SJCRH30 (cell line): ENCODE measurements around the gene PRKCA. TPM values are rescaled to one million over a fixed set of nuclear protein-coding genes. Genes with fewer than 3 reads are reported as not detected.

Source experiments
- DNase-seq, 2 experiments: peaks; one replicate each; pipeline ENCODE4 v3.0.0-alpha.2; 2015 to 2020
- H3K27ac ChIP-seq: fragments of 250-450 bp; sonication (Bioruptor Pico); 2 replicates; pipeline ENCODE4 v1.5.1; 2020; ENCODE audit warnings: mild to moderate bottlenecking, moderate library complexity
- H3K27me3 ChIP-seq: fragments of 250-450 bp; sonication (Bioruptor Pico); 2 replicates; pipeline ENCODE4 v1.5.1; 2020; ENCODE audit warnings: mild to moderate bottlenecking, moderate library complexity
- H3K36me3 ChIP-seq: fragments of 250-450 bp; sonication (Bioruptor Pico); 2 replicates; pipeline ENCODE4 v1.5.1; 2020; ENCODE audit warnings: mild to moderate bottlenecking, moderate library complexity
- H3K4me1 ChIP-seq: fragments of 250-450 bp; sonication (Bioruptor Pico); 2 replicates; pipeline ENCODE4 v1.5.1; 2020; ENCODE audit warnings: mild to moderate bottlenecking, moderate library complexity
- H3K4me3 ChIP-seq: fragments of 250-450 bp; sonication (Bioruptor Pico); 2 replicates; pipeline ENCODE4 v1.5.1; 2020; ENCODE audit warnings: mild to moderate bottlenecking, moderate library complexity
- H3K9me3 ChIP-seq: fragments of 250-450 bp; sonication (Bioruptor Pico); replicated peaks from 2 replicates; pipeline ENCODE4 v1.5.1; 2020; ENCODE audit warnings: mild to moderate bottlenecking, moderate library complexity
- total RNA-seq: library from RNA; depleted of rRNA; stranded (reverse); fragments of >200 nt; shearing (Covaris generic); gene quantifications from 2 replicates; pipeline ENCODE4 v1.2.3, GENCODE V29; 2014

Gene PRKCA
- total RNA-seq, 1 experiment from 2014 or later = 24.7 TPM

- Histone ChIP-seq H3K27me3 (no peaks in the 10 kb centered on the region), H3K4me3 (no peak overlapping the region), H3K9me3 (no peaks in the 10 kb centered on the region), H3K36me3 (peaks cover 2% of the 10 kb centered on the region; the same call in 1 of the 2 replicates), H3K27ac (no peak overlapping the region), H3K4me1 (no peaks in the 10 kb centered on the region)
- peak; percentile 34 to 79 for DNase-seq
Observed at GRCh38 chr17:66673668-66674276, 371.4 kb downstream of the PRKCA start.

DNA sequence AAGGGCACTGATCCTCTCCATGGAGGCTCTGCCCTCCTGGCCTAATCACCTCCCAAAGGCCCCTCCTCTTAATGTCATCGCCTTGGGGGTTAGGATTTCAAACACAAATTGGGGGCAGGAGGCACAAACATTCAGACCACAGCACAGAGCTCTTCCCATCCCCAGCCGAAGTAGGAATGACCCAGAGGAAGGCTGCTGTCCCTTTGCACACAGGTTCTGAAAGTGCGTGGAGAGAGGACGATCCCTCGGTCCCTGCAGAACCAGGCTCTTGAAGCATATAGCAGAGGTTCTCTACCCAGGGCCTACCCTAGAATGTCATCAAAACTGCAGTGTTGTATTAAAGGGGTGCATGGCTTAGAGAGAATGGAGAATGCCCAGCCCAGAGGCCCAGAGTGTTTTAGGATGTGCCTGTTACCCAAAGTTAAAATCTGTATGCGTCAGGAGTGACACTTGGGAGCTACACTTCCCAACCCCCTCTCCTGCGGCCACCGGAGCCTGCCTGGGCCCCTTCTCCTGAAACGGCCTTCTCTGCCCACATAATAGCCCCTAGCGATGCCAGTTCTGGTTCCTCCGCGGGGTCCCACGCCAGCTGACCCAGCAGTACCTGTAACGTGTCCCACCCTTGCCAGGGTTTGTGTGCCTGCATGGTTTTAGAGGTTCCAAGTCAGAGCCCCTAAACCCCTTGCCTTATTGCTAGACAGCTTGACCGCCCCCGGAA is 373.0 kb downstream of the PRKCA start:
- peaks cover 2% of the 10 kb centered on the region; the same call in 1 of the 2 replicates for H3K36me3 ChIP-seq
- H3K4me1 ChIP-seq = no peaks in the 10 kb centered on the region
- DNase-seq = no peak
- no peak overlapping the region for H3K4me3 ChIP-seq
- H3K27ac ChIP-seq = no peak overlapping the region
- no peaks in the 10 kb centered on the region for H3K27me3 ChIP-seq
- no peaks in the 10 kb centered on the region for H3K9me3 ChIP-seq

DNA sequence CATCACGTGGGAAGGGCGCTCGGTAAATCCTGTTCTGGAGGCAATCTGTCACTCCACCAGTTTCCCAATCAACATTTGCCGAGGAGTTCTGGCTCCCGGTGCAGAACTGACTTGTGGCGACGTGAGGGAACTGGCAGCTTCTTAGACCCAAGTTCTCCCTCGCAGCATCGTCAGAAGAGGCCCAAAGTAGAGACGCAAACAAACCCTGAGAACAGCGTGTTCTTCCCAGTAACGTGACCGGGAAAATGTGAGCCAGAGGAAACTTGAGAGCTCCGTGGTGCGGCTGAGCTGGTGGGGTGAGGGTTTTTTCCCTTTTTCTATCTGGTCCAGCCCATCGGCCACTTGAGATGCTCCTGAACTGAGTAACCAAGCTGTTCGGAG is 373.6 kb downstream of the PRKCA start:
- Histone ChIP-seq H3K36me3 (peaks cover 2% of the 10 kb centered on the region; the same call in 1 of the 2 replicates), H3K27me3 (no peaks in the 10 kb centered on the region)

DNA sequence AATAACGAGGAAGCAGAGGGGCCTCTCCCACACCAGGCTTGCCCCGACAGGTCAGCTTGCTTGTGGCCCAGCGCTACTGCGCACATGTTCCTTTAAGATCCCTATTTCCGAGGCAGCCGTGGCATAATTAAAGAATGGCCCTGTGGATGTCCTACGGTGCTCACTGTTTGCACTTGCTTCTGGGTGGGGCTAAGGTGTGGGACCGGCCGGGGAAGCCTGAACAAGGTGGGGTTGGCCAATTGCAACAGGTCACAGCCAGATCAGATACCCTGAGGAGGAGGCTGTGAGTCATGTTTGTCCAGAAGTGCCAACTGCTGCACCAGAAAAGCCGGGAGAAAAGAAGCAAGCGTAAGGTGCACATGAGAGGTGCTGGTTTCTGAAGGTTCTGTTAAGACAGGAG is 374.0 kb downstream of the PRKCA start:
- Histone ChIP-seq H3K27me3 (no peaks in the 10 kb centered on the region), H3K27ac (no peak overlapping the region), H3K4me3 (no peak overlapping the region), H3K36me3 (peaks cover 2% of the 10 kb centered on the region; the same call in 1 of the 2 replicates), H3K4me1 (no peaks in the 10 kb centered on the region), H3K9me3 (no peaks in the 10 kb centered on the region)
- DNase-seq = no peak

More for the DNA sequence above, 373.6 kb downstream of the PRKCA start:
- DNase-seq = no peak
- Histone ChIP-seq H3K27ac (no peak overlapping the region), H3K9me3 (no peaks in the 10 kb centered on the region), H3K4me3 (no peak overlapping the region), H3K4me1 (no peaks in the 10 kb centered on the region)

- H3K36me3 ChIP-seq = peaks cover 2% of the 10 kb centered on the region; the same call in 1 of the 2 replicates
- no peak overlapping the region for H3K27ac ChIP-seq
- H3K4me1 ChIP-seq = no peaks in the 10 kb centered on the region
- H3K9me3 ChIP-seq = no peaks in the 10 kb centered on the region
- DNase-seq = no peak
- no peak overlapping the region for H3K4me3 ChIP-seq
- no peaks in the 10 kb centered on the region for H3K27me3 ChIP-seq
Observed at GRCh38 chr17:66677201-66677981, 375.0 kb downstream of the PRKCA start.

GRCh38 chr17:66678061-66678460 is 375.6 kb downstream of the PRKCA start:
- Histone ChIP-seq H3K36me3 (peaks cover 2% of the 10 kb centered on the region; the same call in 1 of the 2 replicates), H3K4me1 (no peaks in the 10 kb centered on the region), H3K4me3 (no peak overlapping the region), H3K27ac (no peak overlapping the region), H3K27me3 (no peaks in the 10 kb centered on the region), H3K9me3 (no peaks in the 10 kb centered on the region)
- DNase-seq = no peak

DNA sequence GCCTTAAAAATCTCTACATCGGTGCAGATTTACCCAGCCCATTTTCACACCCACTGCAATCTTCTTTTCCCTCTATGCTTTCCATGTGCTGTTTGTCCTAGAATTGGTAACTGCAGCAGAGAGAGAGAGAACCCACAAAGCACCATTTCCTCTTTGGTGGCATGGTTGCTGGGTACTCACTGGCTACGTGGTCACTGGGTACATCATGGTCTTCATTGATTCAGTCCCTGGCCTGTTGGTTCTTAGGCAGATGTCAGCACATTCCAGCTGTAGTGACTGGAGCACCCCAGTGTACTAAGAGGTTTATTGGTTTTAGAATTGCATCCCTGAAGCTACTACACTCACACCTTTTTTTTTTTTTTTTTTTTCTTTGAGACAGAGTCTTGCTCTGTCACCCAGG is 376.4 kb downstream of the PRKCA start:
- no peak for DNase-seq
- Histone ChIP-seq H3K36me3 (peaks cover 2% of the 10 kb centered on the region; the same call in 1 of the 2 replicates), H3K4me3 (no peak overlapping the region), H3K27ac (no peak overlapping the region), H3K4me1 (no peaks in the 10 kb centered on the region), H3K27me3 (no peaks in the 10 kb centered on the region), H3K9me3 (no peaks in the 10 kb centered on the region)

- Histone ChIP-seq H3K27ac (no peak overlapping the region), H3K27me3 (no peaks in the 10 kb centered on the region), H3K36me3 (peaks cover 2% of the 10 kb centered on the region; the same call in 1 of the 2 replicates), H3K4me1 (no peaks in the 10 kb centered on the region), H3K9me3 (no peaks in the 10 kb centered on the region), H3K4me3 (no peak overlapping the region)
- no peak for DNase-seq
Observed at GRCh38 chr17:66679631-66680517, 377.5 kb downstream of the PRKCA start.

GRCh38 chr17:66682283-66682682 is 379.9 kb downstream of the PRKCA start:
- H3K36me3 ChIP-seq = peaks cover 2% of the 10 kb centered on the region; the same call in 1 of the 2 replicates
- no peak for DNase-seq
- H3K27ac ChIP-seq = no peak overlapping the region
- H3K27me3 ChIP-seq = no peaks in the 10 kb centered on the region
- no peaks in the 10 kb centered on the region for H3K4me1 ChIP-seq
- H3K9me3 ChIP-seq = no peaks in the 10 kb centered on the region
- H3K4me3 ChIP-seq = no peak overlapping the region

- Histone ChIP-seq H3K4me1 (no peaks in the 10 kb centered on the region), H3K27ac (no peak overlapping the region), H3K27me3 (no peaks in the 10 kb centered on the region), H3K4me3 (no peak overlapping the region), H3K36me3 (peaks cover 3% of the 10 kb centered on the region; the same call in 1 of the 2 replicates), H3K9me3 (no peaks in the 10 kb centered on the region)
- no peak for DNase-seq
Observed at GRCh38 chr17:66684261-66684660, 381.8 kb downstream of the PRKCA start.

DNA sequence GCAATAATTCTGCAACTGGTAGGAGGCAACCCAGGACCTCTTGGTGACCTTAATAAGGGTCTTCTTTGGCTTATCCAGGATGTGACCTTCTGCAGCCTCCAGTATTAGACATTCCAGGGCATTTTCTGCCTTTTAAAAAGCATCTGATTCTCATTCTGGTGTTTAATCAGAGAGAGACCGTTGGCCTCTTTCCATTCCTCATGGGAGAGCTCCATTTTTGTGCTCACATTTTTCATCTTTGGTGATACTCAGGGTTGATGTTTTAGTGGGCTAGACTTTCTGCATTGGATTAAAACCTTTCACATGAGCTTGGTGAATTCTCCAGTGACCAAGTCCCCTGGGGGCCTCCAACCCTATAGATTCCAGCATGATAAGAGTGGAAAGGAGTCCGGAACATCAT is 382.3 kb downstream of the PRKCA start:
- DNase-seq = no peak
- Histone ChIP-seq H3K27me3 (no peaks in the 10 kb centered on the region), H3K4me3 (no peak overlapping the region), H3K9me3 (no peaks in the 10 kb centered on the region), H3K27ac (no peak overlapping the region), H3K4me1 (no peaks in the 10 kb centered on the region), H3K36me3 (peaks cover 3% of the 10 kb centered on the region; the same call in 1 of the 2 replicates)

GRCh38 chr17:66686601-66687000 is 384.2 kb downstream of the PRKCA start:
- Histone ChIP-seq H3K4me3 (no peak overlapping the region), H3K27ac (no peak overlapping the region), H3K4me1 (no peaks in the 10 kb centered on the region), H3K27me3 (no peaks in the 10 kb centered on the region), H3K9me3 (no peaks in the 10 kb centered on the region), H3K36me3 (peaks cover 3% of the 10 kb centered on the region; the same call in 1 of the 2 replicates)
- no peak for DNase-seq

DNA sequence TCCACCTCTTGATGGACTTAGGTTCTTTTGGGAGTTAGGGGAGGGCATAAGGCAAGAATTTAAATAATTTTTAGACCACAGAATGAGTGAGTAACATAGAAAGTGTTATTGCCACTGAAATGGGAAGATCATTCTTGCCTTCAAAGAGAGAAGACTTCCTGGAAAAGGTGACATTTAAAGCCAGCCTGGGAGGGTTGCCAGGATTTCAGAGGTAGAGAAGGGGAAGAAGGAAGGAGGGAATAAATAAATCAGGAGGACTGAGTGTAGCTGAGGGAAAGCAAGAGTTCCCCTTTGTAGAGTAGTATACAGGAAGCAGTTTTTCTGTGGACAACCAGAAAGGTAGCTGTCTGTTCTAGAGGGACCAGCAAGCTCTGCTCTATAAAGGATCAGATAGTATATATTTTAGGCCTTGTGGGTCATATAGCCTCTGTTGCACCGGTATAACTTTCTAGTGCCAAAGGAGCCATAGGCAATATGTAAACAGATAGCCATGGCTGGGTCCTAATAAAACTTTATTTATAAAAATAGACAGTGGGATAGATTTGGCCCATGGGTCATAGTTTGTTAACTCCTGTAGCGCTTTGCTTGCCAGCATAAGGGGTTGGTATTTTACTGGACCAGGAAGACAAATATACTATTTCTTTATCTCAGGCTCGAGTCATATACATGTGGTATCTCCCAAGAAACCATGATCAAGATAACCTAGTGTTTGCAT is 385.3 kb downstream of the PRKCA start:
- H3K36me3 ChIP-seq = peaks cover 3% of the 10 kb centered on the region; the same call in 1 of the 2 replicates
- DNase-seq = no peak
- no peaks in the 10 kb centered on the region for H3K4me1 ChIP-seq
- no peaks in the 10 kb centered on the region for H3K27me3 ChIP-seq
- no peak overlapping the region for H3K4me3 ChIP-seq
- no peak overlapping the region for H3K27ac ChIP-seq
- no peaks in the 10 kb centered on the region for H3K9me3 ChIP-seq

GRCh38 chr17:66689221-66689620 is 386.8 kb downstream of the PRKCA start:
- Histone ChIP-seq H3K4me3 (no peak overlapping the region), H3K36me3 (peaks cover 3% of the 10 kb centered on the region; the same call in 1 of the 2 replicates), H3K27ac (no peak overlapping the region), H3K27me3 (no peaks in the 10 kb centered on the region), H3K4me1 (no peaks in the 10 kb centered on the region), H3K9me3 (no peaks in the 10 kb centered on the region)
- no peak for DNase-seq
